Ovary (tissue), 3 donors: Measurements from ENCODE around the gene ALDH1A3.

Source experiments
- EP300 ChIP-seq: sonication (generic); formaldehyde crosslinking; IDR thresholded peaks from one replicate; pipeline ENCODE4 v1.6.1; 2017; ENCODE audit warnings: antibody characterized with exemption
- POLR2A ChIP-seq: fragments of 450-650 bp; IDR thresholded peaks from one replicate; pipeline ENCODE4 v1.6.1; 2017; ENCODE audit warnings: antibody characterized with exemption, mild to moderate bottlenecking, moderate library complexity
- TF ChIP-seq, protein P1 (sequence below), 3 donors: fragments of 450-650 bp in 2 of 3; fragments of 200-600 bp in 1 of 3; IDR thresholded peaks; one replicate each; pipeline versions ENCODE4 v1.5.1 to v1.8.0; 2016 to 2022; ENCODE audit warnings: antibody characterized with exemption in 3 of 3, mild to moderate bottlenecking in 1 of 3
- donor health status: DM: no; HTN: no; CAD: no.

DNA sequence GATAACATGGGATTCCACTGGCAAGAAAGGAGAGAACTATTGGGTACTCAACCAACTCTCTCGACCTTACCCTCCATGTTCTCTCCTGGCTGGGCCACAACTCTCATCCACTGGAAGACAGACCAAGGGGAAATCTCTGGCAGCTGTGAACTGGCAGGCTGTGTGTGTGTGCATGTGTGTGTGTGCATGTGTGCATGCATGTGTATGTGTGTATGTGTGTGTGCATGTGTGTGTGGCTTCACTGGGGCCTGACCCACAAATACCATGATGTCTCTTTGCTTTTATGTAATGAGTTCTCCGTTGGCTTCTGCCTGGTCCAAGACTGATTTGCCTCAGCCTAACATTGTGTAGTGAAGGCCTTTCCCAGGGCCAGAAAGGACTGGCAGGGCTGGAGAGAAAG lies 4.1 kb upstream of the ALDH1A3 start:
- TF ChIP-seq, protein P1, sequence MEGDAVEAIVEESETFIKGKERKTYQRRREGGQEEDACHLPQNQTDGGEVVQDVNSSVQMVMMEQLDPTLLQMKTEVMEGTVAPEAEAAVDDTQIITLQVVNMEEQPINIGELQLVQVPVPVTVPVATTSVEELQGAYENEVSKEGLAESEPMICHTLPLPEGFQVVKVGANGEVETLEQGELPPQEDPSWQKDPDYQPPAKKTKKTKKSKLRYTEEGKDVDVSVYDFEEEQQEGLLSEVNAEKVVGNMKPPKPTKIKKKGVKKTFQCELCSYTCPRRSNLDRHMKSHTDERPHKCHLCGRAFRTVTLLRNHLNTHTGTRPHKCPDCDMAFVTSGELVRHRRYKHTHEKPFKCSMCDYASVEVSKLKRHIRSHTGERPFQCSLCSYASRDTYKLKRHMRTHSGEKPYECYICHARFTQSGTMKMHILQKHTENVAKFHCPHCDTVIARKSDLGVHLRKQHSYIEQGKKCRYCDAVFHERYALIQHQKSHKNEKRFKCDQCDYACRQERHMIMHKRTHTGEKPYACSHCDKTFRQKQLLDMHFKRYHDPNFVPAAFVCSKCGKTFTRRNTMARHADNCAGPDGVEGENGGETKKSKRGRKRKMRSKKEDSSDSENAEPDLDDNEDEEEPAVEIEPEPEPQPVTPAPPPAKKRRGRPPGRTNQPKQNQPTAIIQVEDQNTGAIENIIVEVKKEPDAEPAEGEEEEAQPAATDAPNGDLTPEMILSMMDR (IDR thresholded peaks at IDR 0.05) = no peak
- TF ChIP-seq POLR2A (no peak), EP300 (no peak)
